OCI-LY7 (cell line): ENCODE results near the gene TPRG1.

Source experiments
- EZH2phosphoT487 ChIP-seq: fragments of 200-600 bp; sonication (generic); IDR thresholded peaks from 2 replicates; pipeline ENCODE4 v1.6.1; 2018; ENCODE audit warnings: low read depth, borderline replicate concordance, mild to moderate bottlenecking, mixed run types, antibody characterized with exemption, low read length, moderate library complexity, mixed read lengths
- TF ChIP-seq, protein P1 (sequence below): fragments of 200-600 bp; sonication (generic); conservative IDR thresholded peaks from 2 replicates; pipeline ENCODE4 v1.5.1; 2014; ENCODE audit warnings: mild to moderate bottlenecking, antibody characterized with exemption, low read length, moderate library complexity, mixed read lengths

DNA sequence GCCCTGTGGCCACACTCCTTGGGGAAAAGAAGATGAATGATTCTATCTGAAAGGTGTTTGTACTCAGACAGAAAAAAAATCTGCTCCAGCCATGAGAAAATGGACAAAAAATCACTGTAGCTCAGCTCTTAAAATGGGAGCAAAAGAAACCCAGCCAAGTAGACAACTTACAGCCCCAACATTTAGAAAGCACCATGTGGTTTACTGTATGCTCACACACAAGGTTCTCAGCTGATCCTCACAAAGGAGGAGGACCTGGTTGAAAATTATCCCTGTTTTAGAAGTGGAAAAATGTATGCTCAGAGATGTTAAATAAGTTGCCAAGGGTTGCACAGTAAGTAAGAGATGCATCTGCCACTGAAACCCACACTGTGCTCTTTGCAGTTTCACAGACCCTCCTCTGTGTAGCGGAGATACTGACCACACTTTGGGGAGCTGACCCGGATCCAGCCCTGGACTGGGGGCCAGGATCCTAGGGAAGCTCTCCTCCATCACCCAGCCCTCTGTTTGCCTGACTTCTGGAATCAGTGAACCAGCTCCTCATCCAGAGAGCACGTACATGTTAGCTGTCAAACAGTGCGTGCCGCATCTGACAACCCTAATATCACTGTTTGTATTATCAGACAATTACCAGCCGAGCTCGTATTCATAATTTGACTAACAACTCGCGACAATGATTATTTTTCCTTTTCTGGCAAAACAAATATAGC is 32.7 kb upstream of the TPRG1 start:
- TF ChIP-seq, protein P1, sequence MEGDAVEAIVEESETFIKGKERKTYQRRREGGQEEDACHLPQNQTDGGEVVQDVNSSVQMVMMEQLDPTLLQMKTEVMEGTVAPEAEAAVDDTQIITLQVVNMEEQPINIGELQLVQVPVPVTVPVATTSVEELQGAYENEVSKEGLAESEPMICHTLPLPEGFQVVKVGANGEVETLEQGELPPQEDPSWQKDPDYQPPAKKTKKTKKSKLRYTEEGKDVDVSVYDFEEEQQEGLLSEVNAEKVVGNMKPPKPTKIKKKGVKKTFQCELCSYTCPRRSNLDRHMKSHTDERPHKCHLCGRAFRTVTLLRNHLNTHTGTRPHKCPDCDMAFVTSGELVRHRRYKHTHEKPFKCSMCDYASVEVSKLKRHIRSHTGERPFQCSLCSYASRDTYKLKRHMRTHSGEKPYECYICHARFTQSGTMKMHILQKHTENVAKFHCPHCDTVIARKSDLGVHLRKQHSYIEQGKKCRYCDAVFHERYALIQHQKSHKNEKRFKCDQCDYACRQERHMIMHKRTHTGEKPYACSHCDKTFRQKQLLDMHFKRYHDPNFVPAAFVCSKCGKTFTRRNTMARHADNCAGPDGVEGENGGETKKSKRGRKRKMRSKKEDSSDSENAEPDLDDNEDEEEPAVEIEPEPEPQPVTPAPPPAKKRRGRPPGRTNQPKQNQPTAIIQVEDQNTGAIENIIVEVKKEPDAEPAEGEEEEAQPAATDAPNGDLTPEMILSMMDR: no peak
- TF ChIP-seq EZH2phosphoT487: no peak
